ENCODE measurements around the gene RIMS4.
A peak's percentile ranks its signal among the peaks of the same experiment; 100 is the strongest.

Gene RIMS4

DNA sequence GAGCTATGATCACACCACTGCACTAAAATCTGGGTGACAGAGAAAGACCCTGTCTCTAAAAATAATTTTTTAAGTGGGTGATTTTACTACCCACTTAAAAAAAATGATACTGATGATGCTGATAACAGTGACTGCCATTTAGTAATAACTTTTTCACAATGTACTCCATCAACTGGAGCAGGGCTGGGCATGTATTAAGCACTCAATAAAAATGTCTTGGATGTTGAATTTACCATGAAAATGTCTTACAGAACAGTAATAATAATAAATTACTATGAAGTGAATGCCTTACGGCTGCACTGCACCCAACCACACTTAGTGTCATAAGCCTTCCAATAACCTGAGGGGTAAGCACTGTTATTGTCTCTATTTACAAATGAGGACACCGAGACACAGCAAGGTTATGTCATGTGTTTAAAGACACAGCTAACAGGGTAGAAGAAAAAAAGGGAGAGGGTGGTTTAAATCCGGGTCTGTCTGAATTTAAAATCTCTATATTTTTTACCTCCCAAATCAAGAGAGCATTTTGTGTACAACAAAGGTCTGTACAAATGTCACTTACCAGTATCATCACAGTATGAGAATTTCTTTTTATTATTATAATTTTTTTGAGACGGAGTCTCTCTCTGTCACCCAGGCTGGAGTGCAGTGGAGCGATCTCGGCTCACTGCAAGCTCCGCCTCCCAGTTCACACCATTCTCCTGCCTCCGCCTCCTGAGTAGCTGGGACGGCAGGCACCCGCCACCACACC is 21.5 kb downstream of the RIMS4 start:
- no peak for DNase-seq
- H3K4me3 ChIP-seq (ENCODE audit: control insufficient read depth in 1 of 7, extremely low read depth in 1 of 7, insufficient read depth in 4 of 7, low read depth in 2 of 7, low read length in 6 of 7), result no peak overlapping the region
- POLR2A ChIA-PET, result no interaction called here
- no peaks in the 10 kb centered on the region for H3K36me3 ChIP-seq (ENCODE audit: control insufficient read depth in 4 of 4, insufficient read depth in 4 of 4, low read length in 3 of 4)
- no peaks in the 10 kb centered on the region for H3K4me1 ChIP-seq (ENCODE audit: control extremely low read depth in 1 of 4, control insufficient read depth in 4 of 4, insufficient read depth in 4 of 4, low read length in 3 of 4)
- no peaks in the 10 kb centered on the region for H3K9me3 ChIP-seq (ENCODE audit: control extremely low read depth in 1 of 5, control insufficient read depth in 4 of 5, insufficient read depth in 2 of 5, low read depth in 1 of 5, low read length in 4 of 5)
- H3K27me3 ChIP-seq (replicated peaks in 2 of 5; ENCODE audit: control insufficient read depth in 4 of 5, insufficient read depth in 5 of 5, low read length in 4 of 5), result peaks cover 0 to 24% (median 9%) of the 10 kb centered on the region in 5 experiments
- H3K27ac ChIP-seq (ENCODE audit: insufficient read depth in 1 of 2, low read depth in 1 of 2, low read length in 2 of 2, poor library complexity in 1 of 2, severe bottlenecking in 2 of 2), result no peak overlapping the region
- CTCF ChIA-PET, result no interaction called here
- 100% methylated on average over 1 of the region's 10 CpGs for WGBS (ENCODE audit: insufficient coverage)

DNA sequence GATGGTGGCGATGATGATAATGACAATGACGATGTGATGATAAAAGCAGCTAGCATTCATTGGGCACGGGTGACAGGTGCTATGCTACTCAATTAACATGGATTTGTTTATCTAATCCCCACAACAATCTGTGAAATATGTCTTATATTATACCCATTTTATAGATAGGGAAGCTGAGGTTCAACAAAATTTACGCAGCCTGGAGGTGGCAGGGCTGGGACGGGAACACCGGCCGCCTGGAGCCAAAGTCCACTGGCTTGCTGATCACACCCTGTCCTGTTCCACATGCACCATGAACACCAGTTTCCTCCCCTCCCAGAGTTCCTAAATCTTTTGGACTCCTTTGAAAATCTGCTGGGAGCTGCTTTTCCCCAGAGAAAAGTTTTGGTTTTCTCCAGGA is 23.0 kb downstream of the RIMS4 start:
- Histone ChIP-seq H3K36me3 (ENCODE audit: control insufficient read depth in 4 of 4, insufficient read depth in 4 of 4, low read length in 3 of 4) (no peaks in the 10 kb centered on the region), H3K4me1 (ENCODE audit: control extremely low read depth in 1 of 4, control insufficient read depth in 4 of 4, insufficient read depth in 4 of 4, low read length in 3 of 4) (no peaks in the 10 kb centered on the region), H3K27ac (ENCODE audit: insufficient read depth in 1 of 2, low read depth in 1 of 2, low read length in 2 of 2, poor library complexity in 1 of 2, severe bottlenecking in 2 of 2) (no peak overlapping the region), H3K4me3 (ENCODE audit: control insufficient read depth in 1 of 7, extremely low read depth in 1 of 7, insufficient read depth in 4 of 7, low read depth in 2 of 7, low read length in 6 of 7) (no peak overlapping the region), H3K27me3 (replicated peaks in 2 of 5; ENCODE audit: control insufficient read depth in 4 of 5, insufficient read depth in 5 of 5, low read length in 4 of 5) (peaks cover 0 to 24% (median 9%) of the 10 kb centered on the region in 5 experiments), H3K9me3 (ENCODE audit: control extremely low read depth in 1 of 5, control insufficient read depth in 4 of 5, insufficient read depth in 2 of 5, low read depth in 1 of 5, low read length in 4 of 5) (no peaks in the 10 kb centered on the region)
- ChIA-PET POLR2A (no interaction called here), CTCF (no interaction called here)
- DNase-seq, result no peak
- WGBS (ENCODE audit: insufficient coverage), result 85% methylated on average over 5 of the region's 7 CpGs

- Histone ChIP-seq H3K9me3 (ENCODE audit: control extremely low read depth in 1 of 5, control insufficient read depth in 4 of 5, insufficient read depth in 2 of 5, low read depth in 1 of 5, low read length in 4 of 5) (no peaks in the 10 kb centered on the region), H3K27me3 (replicated peaks in 2 of 5; ENCODE audit: control insufficient read depth in 4 of 5, insufficient read depth in 5 of 5, low read length in 4 of 5) (peaks cover 0 to 24% (median 7%) of the 10 kb centered on the region in 5 experiments), H3K27ac (ENCODE audit: insufficient read depth in 1 of 2, low read depth in 1 of 2, low read length in 2 of 2, poor library complexity in 1 of 2, severe bottlenecking in 2 of 2) (no peak overlapping the region), H3K4me1 (ENCODE audit: control extremely low read depth in 1 of 4, control insufficient read depth in 4 of 4, insufficient read depth in 4 of 4, low read length in 3 of 4) (no peaks in the 10 kb centered on the region), H3K36me3 (ENCODE audit: control insufficient read depth in 4 of 4, insufficient read depth in 4 of 4, low read length in 3 of 4) (no peaks in the 10 kb centered on the region), H3K4me3 (ENCODE audit: control insufficient read depth in 1 of 7, extremely low read depth in 1 of 7, insufficient read depth in 4 of 7, low read depth in 2 of 7, low read length in 6 of 7) (no peak overlapping the region)
- ChIA-PET CTCF (interaction anchor here (1.0 kb wide), 1 partner anchor 9 kb away, joined by 4 read pairs; no protein-coding TSS in a partner anchor), POLR2A (no interaction called here)
- WGBS (ENCODE audit: insufficient coverage), result 86% methylated on average over 1 of the region's 1 CpG
- DNase-seq, result no peak
Measured at GRCh38 chr20:44785768-44786167, 24.6 kb downstream of the RIMS4 start.

GRCh38 chr20:44784688-44785087 is 25.7 kb downstream of the RIMS4 start:
- H3K4me1 ChIP-seq (ENCODE audit: control extremely low read depth in 1 of 4, control insufficient read depth in 4 of 4, insufficient read depth in 4 of 4, low read length in 3 of 4), result no peaks in the 10 kb centered on the region
- 100% methylated on average over 1 of the region's 1 CpG for WGBS (ENCODE audit: insufficient coverage)
- peaks cover 0 to 21% (median 7%) of the 10 kb centered on the region in 5 experiments for H3K27me3 ChIP-seq (replicated peaks in 2 of 5; ENCODE audit: control insufficient read depth in 4 of 5, insufficient read depth in 5 of 5, low read length in 4 of 5)
- H3K9me3 ChIP-seq (ENCODE audit: control extremely low read depth in 1 of 5, control insufficient read depth in 4 of 5, insufficient read depth in 2 of 5, low read depth in 1 of 5, low read length in 4 of 5), result no peaks in the 10 kb centered on the region
- ChIA-PET POLR2A (no interaction called here), CTCF (interaction anchor here (0.6 kb wide), 1 partner anchor 15 kb away, joined by 3 read pairs; no protein-coding TSS in a partner anchor)
- no peak for DNase-seq
- no peak overlapping the region for H3K27ac ChIP-seq (ENCODE audit: insufficient read depth in 1 of 2, low read depth in 1 of 2, low read length in 2 of 2, poor library complexity in 1 of 2, severe bottlenecking in 2 of 2)
- no peaks in the 10 kb centered on the region for H3K36me3 ChIP-seq (ENCODE audit: control insufficient read depth in 4 of 4, insufficient read depth in 4 of 4, low read length in 3 of 4)
- no peak overlapping the region for H3K4me3 ChIP-seq (ENCODE audit: control insufficient read depth in 1 of 7, extremely low read depth in 1 of 7, insufficient read depth in 4 of 7, low read depth in 2 of 7, low read length in 6 of 7)

DNA sequence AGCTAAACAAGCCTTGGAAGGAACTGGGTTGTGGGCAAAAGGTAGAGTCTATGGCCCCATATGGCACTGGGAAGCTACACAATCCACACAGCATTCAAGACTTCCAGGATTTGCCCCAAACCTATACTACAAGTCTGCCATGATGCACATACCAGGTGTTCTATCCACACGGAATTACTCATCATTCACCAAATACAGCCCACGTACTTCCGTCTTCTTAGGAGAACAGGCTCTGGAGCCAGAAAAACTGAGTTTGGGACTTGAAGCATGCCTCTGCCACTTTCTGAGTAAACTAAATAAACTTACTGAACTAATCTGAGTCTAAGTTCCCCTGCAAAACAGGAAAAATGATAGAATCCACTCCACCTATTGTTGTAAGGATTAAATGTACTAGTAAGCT is 28.6 kb downstream of the RIMS4 start:
- Histone ChIP-seq H3K27me3 (replicated peaks in 2 of 5; ENCODE audit: control insufficient read depth in 4 of 5, insufficient read depth in 5 of 5, low read length in 4 of 5) (peaks cover 0 to 14% (median 2%) of the 10 kb centered on the region in 5 experiments), H3K27ac (ENCODE audit: insufficient read depth in 1 of 2, low read depth in 1 of 2, low read length in 2 of 2, poor library complexity in 1 of 2, severe bottlenecking in 2 of 2) (no peak overlapping the region), H3K36me3 (ENCODE audit: control insufficient read depth in 4 of 4, insufficient read depth in 4 of 4, low read length in 3 of 4) (no peaks in the 10 kb centered on the region), H3K4me3 (ENCODE audit: control insufficient read depth in 1 of 7, extremely low read depth in 1 of 7, insufficient read depth in 4 of 7, low read depth in 2 of 7, low read length in 6 of 7) (no peak overlapping the region), H3K9me3 (ENCODE audit: control extremely low read depth in 1 of 5, control insufficient read depth in 4 of 5, insufficient read depth in 2 of 5, low read depth in 1 of 5, low read length in 4 of 5) (no peaks in the 10 kb centered on the region), H3K4me1 (ENCODE audit: control extremely low read depth in 1 of 4, control insufficient read depth in 4 of 4, insufficient read depth in 4 of 4, low read length in 3 of 4) (no peaks in the 10 kb centered on the region)
- WGBS (ENCODE audit: insufficient coverage), result 84% methylated on average over 3 of the region's 3 CpGs
- ChIA-PET CTCF (interaction anchor here (1.0 kb wide), 1 partner anchor 18 kb away, joined by 3 read pairs; no protein-coding TSS in a partner anchor), POLR2A (no interaction called here)
- no peak for DNase-seq

DNA sequence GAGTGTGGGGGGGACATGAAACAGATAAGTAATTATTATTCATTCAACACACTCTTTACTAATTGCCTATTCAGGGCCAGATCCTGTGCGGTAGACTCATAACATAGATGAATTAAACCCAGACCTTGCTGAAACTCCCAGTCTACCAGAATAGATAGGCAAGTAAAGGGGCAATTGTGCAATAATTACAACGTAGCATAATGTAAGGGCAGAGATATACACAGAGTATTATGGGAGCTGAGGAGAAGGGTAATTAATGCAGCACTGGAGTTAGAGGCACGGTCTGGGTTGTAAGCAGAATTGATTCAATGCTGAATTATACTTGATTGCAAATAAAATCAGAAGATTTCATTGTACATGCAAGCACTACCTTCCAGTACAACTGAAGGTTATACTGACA is 29.2 kb downstream of the RIMS4 start:
- H3K4me3 ChIP-seq (ENCODE audit: control insufficient read depth in 1 of 7, extremely low read depth in 1 of 7, insufficient read depth in 4 of 7, low read depth in 2 of 7, low read length in 6 of 7), result no peak overlapping the region
- ChIA-PET POLR2A (no interaction called here), CTCF (interaction anchor here (1.0 kb wide), 1 partner anchor 19 kb away, joined by 3 read pairs; no protein-coding TSS in a partner anchor)
- H3K9me3 ChIP-seq (ENCODE audit: control extremely low read depth in 1 of 5, control insufficient read depth in 4 of 5, insufficient read depth in 2 of 5, low read depth in 1 of 5, low read length in 4 of 5), result no peaks in the 10 kb centered on the region
- H3K27ac ChIP-seq (ENCODE audit: insufficient read depth in 1 of 2, low read depth in 1 of 2, low read length in 2 of 2, poor library complexity in 1 of 2, severe bottlenecking in 2 of 2), result no peak overlapping the region
- peaks cover 0 to 9% (median 2%) of the 10 kb centered on the region in 5 experiments for H3K27me3 ChIP-seq (replicated peaks in 2 of 5; ENCODE audit: control insufficient read depth in 4 of 5, insufficient read depth in 5 of 5, low read length in 4 of 5)
- no peak for DNase-seq
- no peaks in the 10 kb centered on the region for H3K4me1 ChIP-seq (ENCODE audit: control extremely low read depth in 1 of 4, control insufficient read depth in 4 of 4, insufficient read depth in 4 of 4, low read length in 3 of 4)
- H3K36me3 ChIP-seq (ENCODE audit: control insufficient read depth in 4 of 4, insufficient read depth in 4 of 4, low read length in 3 of 4), result no peaks in the 10 kb centered on the region
- 100% methylated on average over 1 of the region's 3 CpGs for WGBS (ENCODE audit: insufficient coverage)

GRCh38 chr20:44780226-44780625 is 30.1 kb downstream of the RIMS4 start:
- peak; percentile 44 to 81 (median 79) for DNase-seq
- WGBS (ENCODE audit: insufficient coverage), result 38% methylated on average over 5 of the region's 5 CpGs
- Histone ChIP-seq H3K4me3 (ENCODE audit: control insufficient read depth in 1 of 7, extremely low read depth in 1 of 7, insufficient read depth in 4 of 7, low read depth in 2 of 7, low read length in 6 of 7) (no peak overlapping the region), H3K27ac (ENCODE audit: insufficient read depth in 1 of 2, low read depth in 1 of 2, low read length in 2 of 2, poor library complexity in 1 of 2, severe bottlenecking in 2 of 2) (no peak overlapping the region), H3K36me3 (ENCODE audit: control insufficient read depth in 4 of 4, insufficient read depth in 4 of 4, low read length in 3 of 4) (no peaks in the 10 kb centered on the region), H3K9me3 (ENCODE audit: control extremely low read depth in 1 of 5, control insufficient read depth in 4 of 5, insufficient read depth in 2 of 5, low read depth in 1 of 5, low read length in 4 of 5) (no peaks in the 10 kb centered on the region), H3K4me1 (ENCODE audit: control extremely low read depth in 1 of 4, control insufficient read depth in 4 of 4, insufficient read depth in 4 of 4, low read length in 3 of 4) (no peaks in the 10 kb centered on the region), H3K27me3 (replicated peaks in 2 of 5; ENCODE audit: control insufficient read depth in 4 of 5, insufficient read depth in 5 of 5, low read length in 4 of 5) (peaks cover 0 to 5% (median 2%) of the 10 kb centered on the region in 5 experiments)
- POLR2A ChIA-PET, result no interaction called here
- CTCF ChIA-PET, result no interaction called here
